ENCODE results near the gene STARD7. TPM values are rescaled to one million over a fixed set of nuclear protein-coding genes. Genes with fewer than 3 reads are reported as not detected.

STARD7 gene
- total and polyA plus RNA-seq, 2 donors (not counting 1 experiment from before 2014, with no cell fraction given), result 35.1 to 133 TPM

- peaks cover 99% of the 10 kb centered on the region for H3K79me2 ChIP-seq (ENCODE audit: control insufficient read depth, insufficient read depth, low read length)
- H3K27ac Mint-ChIP-seq, result peak overlapping the region; percentile 23
- peaks cover 70% of the 10 kb centered on the region for H4K20me1 ChIP-seq (ENCODE audit: control insufficient read depth, insufficient read depth, low read length, poor library complexity, severe bottlenecking)
- TF ChIP-seq EZH2 (IDR thresholded peaks at IDR 0.05; ENCODE audit: borderline replicate concordance, insufficient read depth, low read depth, low read length, poor library complexity, severe bottlenecking), result no peak
- TF ChIP-seq CTCF (IDR thresholded peaks at IDR 0.05), result no peak
- no peak overlapping the region for H3K9ac ChIP-seq (ENCODE audit: low read length)
- POLR2A ChIA-PET, result no interaction called here
- WGBS (ENCODE audit: insufficient coverage), result no CpG with 5 or more reads among the region's 2 CpGs
- peak overlapping the region in 1 of 2 donors; percentile 37 for H3K27ac ChIP-seq (ENCODE audit: low read length in 2 of 2)
- intact Hi-C loops (cut with micrococcal nuclease), result no loop called here
- no peaks in the 10 kb centered on the region for H3K27me3 Mint-ChIP-seq
- peaks cover 0 to 15% of the 10 kb centered on the region in 2 experiments for H3K36me3 ChIP-seq (replicated peaks in 1 of 2; ENCODE audit: control extremely low read depth in 1 of 2, control insufficient read depth in 1 of 2, extremely low read depth in 1 of 2, insufficient read depth in 2 of 2, low read length in 1 of 2)
- no peaks in the 10 kb centered on the region for H3K27me3 ChIP-seq (replicated peaks in 1 of 4; ENCODE audit: control extremely low read depth in 1 of 4, control insufficient read depth in 3 of 4, insufficient read depth in 4 of 4, low read length in 3 of 4)
- H2AFZ ChIP-seq (ENCODE audit: insufficient read depth, low read depth, low read length, poor library complexity, severe bottlenecking), result no peak overlapping the region
- no peaks in the 10 kb centered on the region for H3K9me3 Mint-ChIP-seq (ENCODE audit: insufficient read depth)
- no peak overlapping the region for H3K4me3 ChIP-seq (ENCODE audit: control extremely low read depth in 1 of 5, extremely low read depth in 1 of 5, insufficient read depth in 1 of 5, low read depth in 2 of 5, low read length in 4 of 5)
- peaks cover 59% of the 10 kb centered on the region for H3K4me1 Mint-ChIP-seq
- H3K4me3 Mint-ChIP-seq, result no peak overlapping the region
- CTCF ChIA-PET, result interaction anchor here (1.0 to 2.0 kb wide), 4 partner anchors 24 to 62 kb away, joined by 3 to 8 read pairs (median 6); no protein-coding TSS in a partner anchor
- no peaks in the 10 kb centered on the region for H3K9me3 ChIP-seq (ENCODE audit: control extremely low read depth in 1 of 3, control insufficient read depth in 2 of 3, insufficient read depth in 1 of 3, low read length in 2 of 3)
- no peak for DNase-seq
- peak overlapping the region; percentile 13 for H3K4me2 ChIP-seq (replicated peaks; ENCODE audit: low read depth, low read length, poor library complexity, severe bottlenecking)
- peaks cover 47 to 49% of the 10 kb centered on the region in 2 donors for H3K4me1 ChIP-seq (ENCODE audit: control insufficient read depth in 2 of 2, insufficient read depth in 2 of 2, low read length in 2 of 2)
- no peak for ATAC-seq (ENCODE audit: low read depth)
These were observed 9.7 kb downstream of the STARD7 start for GRCh38 chr2:96198921-96199320.

DNA sequence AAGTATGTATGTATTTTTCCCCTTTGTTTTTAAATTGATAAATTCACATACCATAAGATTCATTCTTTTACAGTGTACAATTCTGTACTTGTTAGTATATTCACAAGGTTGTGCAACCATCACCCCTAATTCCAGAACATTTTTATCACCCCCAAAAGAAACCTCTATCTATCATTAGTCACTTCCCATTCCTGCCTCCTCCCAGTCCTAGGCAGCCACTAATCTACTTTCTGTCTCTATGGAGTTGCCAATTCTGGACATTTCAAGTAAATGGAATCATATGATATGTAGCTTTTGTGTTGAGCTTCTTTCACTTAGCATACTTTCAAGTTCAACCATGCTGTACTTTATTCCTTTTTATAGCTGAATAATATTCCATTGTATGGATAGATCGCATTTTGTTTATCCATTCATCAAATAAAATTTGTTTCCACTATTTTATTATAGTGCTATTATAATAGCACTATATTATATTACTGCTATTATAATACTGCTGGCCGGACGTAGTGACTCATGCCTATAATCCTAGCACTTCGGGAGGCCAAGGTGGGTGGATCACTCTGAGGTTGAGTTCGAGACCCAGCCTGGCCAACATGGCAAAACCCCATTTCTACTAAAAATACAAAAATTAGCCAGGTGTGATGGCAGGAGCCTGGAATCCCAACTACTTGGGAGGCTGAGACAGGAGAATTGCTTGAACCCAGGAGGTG, 10.9 kb downstream of the STARD7 start:
- Mint-ChIP-seq H3K27me3 (no peaks in the 10 kb centered on the region), H3K27ac (no peak overlapping the region), H3K4me1 (peaks cover 47% of the 10 kb centered on the region), H3K4me3 (no peak overlapping the region), H3K9me3 (ENCODE audit: insufficient read depth) (no peaks in the 10 kb centered on the region)
- Histone ChIP-seq H4K20me1 (ENCODE audit: control insufficient read depth, insufficient read depth, low read length, poor library complexity, severe bottlenecking) (peaks cover 65% of the 10 kb centered on the region), H3K9me3 (ENCODE audit: control extremely low read depth in 1 of 3, control insufficient read depth in 2 of 3, insufficient read depth in 1 of 3, low read length in 2 of 3) (no peaks in the 10 kb centered on the region), H3K4me3 (ENCODE audit: control extremely low read depth in 1 of 5, extremely low read depth in 1 of 5, insufficient read depth in 1 of 5, low read depth in 2 of 5, low read length in 4 of 5) (no peak overlapping the region), H3K27ac (ENCODE audit: low read length in 2 of 2) (peak overlapping the region in 1 of 2 donors; percentile 34), H3K9ac (ENCODE audit: low read length) (no peak overlapping the region), H3K79me2 (ENCODE audit: control insufficient read depth, insufficient read depth, low read length) (peaks cover 99% of the 10 kb centered on the region), H3K4me1 (ENCODE audit: control insufficient read depth in 2 of 2, insufficient read depth in 2 of 2, low read length in 2 of 2) (peaks cover 34 to 37% of the 10 kb centered on the region in 2 donors), H3K36me3 (replicated peaks in 1 of 2; ENCODE audit: control extremely low read depth in 1 of 2, control insufficient read depth in 1 of 2, extremely low read depth in 1 of 2, insufficient read depth in 2 of 2, low read length in 1 of 2) (peaks cover 0 to 28% of the 10 kb centered on the region in 2 experiments), H2AFZ (ENCODE audit: insufficient read depth, low read depth, low read length, poor library complexity, severe bottlenecking) (no peak overlapping the region), H3K4me2 (replicated peaks; ENCODE audit: low read depth, low read length, poor library complexity, severe bottlenecking) (no peak overlapping the region), H3K27me3 (replicated peaks in 1 of 4; ENCODE audit: control extremely low read depth in 1 of 4, control insufficient read depth in 3 of 4, insufficient read depth in 4 of 4, low read length in 3 of 4) (no peaks in the 10 kb centered on the region)
- no peak for DNase-seq
- no peak for ATAC-seq (ENCODE audit: low read depth)
- intact Hi-C loops (cut with micrococcal nuclease), result no loop called here
- CTCF ChIA-PET, result no interaction called here
- no CpG with 5 or more reads among the region's 5 CpGs for WGBS (ENCODE audit: insufficient coverage)
- TF ChIP-seq CTCF (IDR thresholded peaks at IDR 0.05) (no peak), EZH2 (IDR thresholded peaks at IDR 0.05; ENCODE audit: borderline replicate concordance, insufficient read depth, low read depth, low read length, poor library complexity, severe bottlenecking) (no peak)
- POLR2A ChIA-PET, result no interaction called here

Measured in B cell (primary cell).